Measurements from ENCODE around the gene DPP9.

Gene DPP9

GRCh38 chr19:4653793-4654436, 69.7 kb downstream of the DPP9 start:
- DNase-seq (ENCODE audit: low read depth in 1 of 2, low spot score in 1 of 2), result no peak
- no peak for TF ChIP-seq GABPA (IDR thresholded peaks at IDR 0.05; ENCODE audit: low read depth)
- no peak for TF ChIP-seq REST (IDR thresholded peaks at IDR 0.05; ENCODE audit: insufficient replicate concordance, low read depth)
- no peak for TF ChIP-seq CTCF (IDR thresholded peaks at IDR 0.05; ENCODE audit: insufficient read depth, low read length)
- no peak for TF ChIP-seq POLR2AphosphoS5 (IDR thresholded peaks at IDR 0.05; ENCODE audit: low read depth)
- no peak for TF ChIP-seq SPI1 (IDR thresholded peaks at IDR 0.05; ENCODE audit: borderline replicate concordance, low read depth)
- no peak overlapping the region for H3K27ac ChIP-seq (replicated peaks)
- H3K27me3 ChIP-seq (ENCODE audit: insufficient read depth, poor library complexity, severe bottlenecking), result no peaks in the 10 kb centered on the region
- H3K4me3 ChIP-seq (replicated peaks; ENCODE audit: insufficient read depth, low read length), result no peak overlapping the region

- Histone ChIP-seq H3K27ac (replicated peaks) (no peak overlapping the region), H3K27me3 (ENCODE audit: insufficient read depth, poor library complexity, severe bottlenecking) (no peaks in the 10 kb centered on the region), H3K4me3 (replicated peaks; ENCODE audit: insufficient read depth, low read length) (no peak overlapping the region)
- TF ChIP-seq CTCF (IDR thresholded peaks at IDR 0.05; ENCODE audit: insufficient read depth, low read length) (no peak), SPI1 (IDR thresholded peaks at IDR 0.05; ENCODE audit: borderline replicate concordance, low read depth) (no peak), REST (IDR thresholded peaks at IDR 0.05; ENCODE audit: insufficient replicate concordance, low read depth) (no peak), GABPA (IDR thresholded peaks at IDR 0.05; ENCODE audit: low read depth) (no peak), POLR2AphosphoS5 (IDR thresholded peaks at IDR 0.05; ENCODE audit: low read depth) (no peak)
- no peak for DNase-seq (ENCODE audit: low read depth in 1 of 2, low spot score in 1 of 2)
These were observed 71.6 kb downstream of the DPP9 start for GRCh38 chr19:4652075-4652474.

- H3K27me3 ChIP-seq (ENCODE audit: insufficient read depth, poor library complexity, severe bottlenecking), result no peaks in the 10 kb centered on the region
- TF ChIP-seq REST (IDR thresholded peaks at IDR 0.05; ENCODE audit: insufficient replicate concordance, low read depth), result no peak
- TF ChIP-seq SPI1 (IDR thresholded peaks at IDR 0.05; ENCODE audit: borderline replicate concordance, low read depth), result no peak
- TF ChIP-seq CTCF (IDR thresholded peaks at IDR 0.05; ENCODE audit: insufficient read depth, low read length), result no peak
- no peak for TF ChIP-seq POLR2AphosphoS5 (IDR thresholded peaks at IDR 0.05; ENCODE audit: low read depth)
- TF ChIP-seq GABPA (IDR thresholded peaks at IDR 0.05; ENCODE audit: low read depth), result no peak
- H3K4me3 ChIP-seq (replicated peaks; ENCODE audit: insufficient read depth, low read length), result no peak overlapping the region
- H3K27ac ChIP-seq (replicated peaks), result no peak overlapping the region
- no peak for DNase-seq (ENCODE audit: low read depth in 1 of 2, low spot score in 1 of 2)
These were observed 73.5 kb downstream of the DPP9 start for GRCh38 chr19:4650159-4650558.

Data from HL-60 (cell line).